A673 (cell line): ENCODE results near the gene HSF5. TPM values are rescaled to one million over a fixed set of nuclear protein-coding genes. Genes with fewer than 3 reads are reported as not detected.

Experiments used
- BruUV-seq: library from RNA; stranded (reverse); fragments of 400-500 nt; replicated peaks from 2 replicates; lab custom pipeline; 2021; lab: Mats Ljungman, UMichigan
- CTCF ChIA-PET: fragments of 300-600 bp; sonication (Branson Sonifier 250); formaldehyde crosslinking; loops from one replicate; lab custom pipeline; 2022; ENCODE audit warnings: antibody characterized with exemption; lab: Charles Lee
- POLR2A ChIA-PET: fragments of 300-600 bp; sonication (Branson Sonifier 250); formaldehyde crosslinking; loops from one replicate; lab custom pipeline; 2022; ENCODE audit warnings: antibody characterized with exemption; ENCODE audit not compliant: low non-redundant PET; lab: Charles Lee
- DNase-seq: peaks from one replicate; pipeline ENCODE4 v3.0.0-alpha.2; 2015; ENCODE audit warnings: low spot score
- H3K27ac ChIP-seq: fragments of 200-600 bp; sonication (generic); 2 replicates; pipeline ENCODE4 v1.5.1; 2016; ENCODE audit warnings: mixed run types, low read depth, mild to moderate bottlenecking, mixed read lengths, antibody characterized with exemption, low read length; ENCODE audit not compliant: poor library complexity, severe bottlenecking
- H3K27me3 ChIP-seq: fragments of 200-600 bp; sonication (generic); replicated peaks from 2 replicates; pipeline ENCODE4 v1.6.1; 2017; ENCODE audit warnings: mixed run types, low read depth, mild to moderate bottlenecking, mixed read lengths, antibody characterized with exemption, low read length; ENCODE audit not compliant: insufficient read depth, poor library complexity
- H3K36me3 ChIP-seq: fragments of 200-600 bp; sonication (generic); 2 replicates; pipeline ENCODE4 v1.6.1; 2016; ENCODE audit warnings: mixed run types, mild to moderate bottlenecking, mixed read lengths, antibody characterized with exemption, low read length; ENCODE audit not compliant: insufficient read depth, poor library complexity, severe bottlenecking
- H3K4me1 ChIP-seq: fragments of 200-600 bp; sonication (generic); 2 replicates; pipeline ENCODE4 v1.6.1; 2017; ENCODE audit warnings: mixed run types, mild to moderate bottlenecking, mixed read lengths, antibody characterized with exemption, low read length; ENCODE audit not compliant: insufficient read depth, poor library complexity, severe bottlenecking
- H3K4me3 ChIP-seq: fragments of 200-600 bp; sonication (generic); 2 replicates; pipeline ENCODE4 v1.5.1; 2016; ENCODE audit warnings: low read depth, mixed run types, mild to moderate bottlenecking, mixed read lengths, low read length; ENCODE audit not compliant: poor library complexity, severe bottlenecking
- H3K9me3 ChIP-seq: fragments of 200-600 bp; sonication (generic); 2 replicates; pipeline ENCODE4 v1.6.1; 2016; ENCODE audit warnings: mixed run types, low read depth, mild to moderate bottlenecking, mixed read lengths, antibody characterized with exemption, low read length; ENCODE audit not compliant: poor library complexity, severe bottlenecking
- EZH2 ChIP-seq: fragments of 200-600 bp; sonication (generic); IDR thresholded peaks from 2 replicates; pipeline ENCODE4 v1.6.1; 2017; ENCODE audit warnings: borderline replicate concordance, low read depth, mild to moderate bottlenecking, mixed read lengths, antibody characterized with exemption, low read length; ENCODE audit not compliant: poor library complexity, severe bottlenecking
- intact Hi-C: fragments of 100-400 bp; cut with micrococcal nuclease; formaldehyde crosslinking; loops from one replicate; pipeline ENCODE4 v1.10.0; 2022; ENCODE audit not compliant: unreplicated experiment
- total RNA-seq: library from RNA; stranded (reverse); gene quantifications from 2 replicates; pipeline ENCODE4 v1.2.3, GENCODE V29; 2021
- TF ChIP-seq, protein P1 (sequence below): fragments of 300-800, 200-600 bp; sonication (generic); conservative IDR thresholded peaks from 2 replicates; pipeline ENCODE4 v1.5.1; 2017; ENCODE audit warnings: low read depth, mild to moderate bottlenecking, antibody characterized with exemption, low read length, moderate library complexity, mixed read lengths

The HSF5 gene
- total RNA-seq, 1 experiment from 2014 or later: 0.06 TPM

DNA sequence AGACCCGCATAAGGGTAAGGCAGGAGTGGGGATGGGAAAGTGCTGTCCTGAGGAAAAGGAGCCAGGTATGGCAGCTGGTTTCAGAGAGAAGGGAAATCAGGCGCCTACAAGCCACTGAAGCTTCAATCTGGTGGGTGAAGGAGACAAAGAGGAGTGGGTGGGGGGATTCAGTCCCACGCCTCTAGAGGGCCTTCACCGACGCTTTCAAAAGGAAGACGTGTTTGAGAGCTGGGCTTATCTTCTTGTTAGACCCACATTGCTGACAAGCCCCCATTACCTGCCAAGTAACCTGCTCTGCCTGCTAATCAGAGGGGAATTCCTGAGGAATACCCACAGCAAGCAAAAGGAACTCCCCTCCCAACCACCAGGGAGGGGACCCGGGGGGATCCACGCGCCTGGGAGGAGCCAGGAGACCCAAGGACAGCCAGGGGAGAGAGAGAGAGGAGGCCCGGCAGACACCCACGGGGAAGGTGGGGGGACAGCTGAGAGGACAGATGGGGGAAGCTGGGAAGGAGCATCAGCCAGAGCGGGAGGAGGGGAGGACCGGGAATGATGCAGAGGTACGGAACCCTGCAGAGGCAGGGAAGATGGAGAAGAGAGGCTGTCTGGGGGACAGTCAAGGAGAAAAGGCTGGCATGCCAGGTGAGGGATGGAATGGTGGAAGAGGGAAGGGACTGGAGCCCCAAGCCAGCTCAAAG, 25.2 kb upstream of the HSF5 start:
- intact Hi-C loops: loop anchor here (10.0 kb wide), 2 partner anchors 181 to 641 kb away; partner anchors contain the start of genes PRR11, RAD51C, SKA2 and TEX14
- Histone ChIP-seq H3K27me3 (no peaks in the 10 kb centered on the region), H3K36me3 (peaks cover 45% of the 10 kb centered on the region), H3K4me1 (peaks cover 20% of the 10 kb centered on the region), H3K27ac (peak overlapping the region; percentile 80), H3K4me3 (peak overlapping the region; percentile 83), H3K9me3 (no peaks in the 10 kb centered on the region)
- ChIA-PET CTCF (no interaction called here), POLR2A (no interaction called here)
- peak; percentile 12 for DNase-seq
- TSS peak; percentile 6 for BruUV-seq
- TF ChIP-seq, protein P1, sequence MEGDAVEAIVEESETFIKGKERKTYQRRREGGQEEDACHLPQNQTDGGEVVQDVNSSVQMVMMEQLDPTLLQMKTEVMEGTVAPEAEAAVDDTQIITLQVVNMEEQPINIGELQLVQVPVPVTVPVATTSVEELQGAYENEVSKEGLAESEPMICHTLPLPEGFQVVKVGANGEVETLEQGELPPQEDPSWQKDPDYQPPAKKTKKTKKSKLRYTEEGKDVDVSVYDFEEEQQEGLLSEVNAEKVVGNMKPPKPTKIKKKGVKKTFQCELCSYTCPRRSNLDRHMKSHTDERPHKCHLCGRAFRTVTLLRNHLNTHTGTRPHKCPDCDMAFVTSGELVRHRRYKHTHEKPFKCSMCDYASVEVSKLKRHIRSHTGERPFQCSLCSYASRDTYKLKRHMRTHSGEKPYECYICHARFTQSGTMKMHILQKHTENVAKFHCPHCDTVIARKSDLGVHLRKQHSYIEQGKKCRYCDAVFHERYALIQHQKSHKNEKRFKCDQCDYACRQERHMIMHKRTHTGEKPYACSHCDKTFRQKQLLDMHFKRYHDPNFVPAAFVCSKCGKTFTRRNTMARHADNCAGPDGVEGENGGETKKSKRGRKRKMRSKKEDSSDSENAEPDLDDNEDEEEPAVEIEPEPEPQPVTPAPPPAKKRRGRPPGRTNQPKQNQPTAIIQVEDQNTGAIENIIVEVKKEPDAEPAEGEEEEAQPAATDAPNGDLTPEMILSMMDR: no peak
- no peak for TF ChIP-seq EZH2

DNA sequence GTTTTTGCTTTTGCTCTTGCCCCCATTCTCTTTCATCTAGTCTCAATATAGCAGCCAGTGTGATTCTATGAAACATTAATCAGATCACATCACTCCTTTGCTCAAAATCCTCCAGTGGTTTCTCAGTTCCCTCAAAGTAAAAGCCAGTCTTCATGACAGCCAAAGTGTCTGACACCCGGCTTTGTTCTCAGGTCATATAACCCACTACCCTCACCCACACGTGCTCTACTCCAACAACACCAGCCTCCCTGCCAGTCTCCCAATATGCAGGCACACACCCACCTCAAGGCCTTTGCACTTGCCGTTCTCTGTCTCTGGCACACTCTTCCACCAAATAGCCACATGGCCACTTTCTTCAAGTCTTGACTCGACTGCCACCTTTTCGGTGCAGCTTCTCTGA, 21.9 kb upstream of the HSF5 start:
- no TSS peak for BruUV-seq
- Histone ChIP-seq H3K36me3 (peaks cover 77% of the 10 kb centered on the region), H3K27ac (no peak overlapping the region), H3K9me3 (no peaks in the 10 kb centered on the region), H3K4me3 (no peak overlapping the region), H3K27me3 (no peaks in the 10 kb centered on the region), H3K4me1 (peaks cover 9% of the 10 kb centered on the region)
- TF ChIP-seq, protein P1: no peak
- no peak for TF ChIP-seq EZH2
- intact Hi-C loops: loop anchor here (10.0 kb wide), 2 partner anchors 185 to 645 kb away; partner anchors contain the start of genes PRR11, RAD51C, SKA2 and TEX14
- CTCF ChIA-PET: no interaction called here
- no peak for DNase-seq
- POLR2A ChIA-PET: no interaction called here

DNA sequence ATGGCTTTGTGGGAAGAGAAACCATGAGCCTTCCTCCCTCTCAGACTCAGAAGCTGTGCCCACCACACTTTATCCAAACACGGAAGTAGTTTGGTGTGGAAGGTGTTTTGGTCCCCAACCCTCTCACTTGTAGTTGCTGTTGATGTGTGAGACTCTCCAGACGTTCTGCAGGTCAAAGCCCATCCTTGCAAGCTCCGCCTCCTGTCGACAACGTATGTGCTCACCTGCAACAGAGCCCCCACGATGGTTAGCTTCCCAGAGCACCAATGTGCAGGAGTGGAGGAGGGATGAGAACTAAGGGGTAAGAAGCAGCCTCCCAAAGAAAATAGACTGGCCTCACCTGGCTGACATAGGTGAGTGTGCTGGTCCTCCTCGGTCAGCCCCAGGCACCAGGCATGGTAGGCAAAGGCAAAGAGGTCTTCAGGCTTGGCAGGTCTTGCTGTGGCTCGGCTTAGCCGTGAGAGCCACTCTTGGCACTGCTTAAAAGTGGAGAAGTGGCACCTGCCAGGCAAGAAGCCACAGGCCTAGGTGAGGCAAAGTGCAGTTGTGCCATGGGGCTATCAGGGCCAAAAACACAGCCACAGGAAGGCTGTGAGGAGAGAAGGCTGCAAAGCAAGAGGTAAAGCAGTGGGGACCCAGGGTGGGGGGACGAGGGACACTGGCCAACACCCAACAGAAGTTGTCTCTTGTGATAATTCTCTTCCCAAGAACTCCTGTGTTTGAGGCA, 20.3 kb upstream of the HSF5 start:
- Histone ChIP-seq H3K4me1 (peaks cover 3% of the 10 kb centered on the region), H3K27ac (no peak overlapping the region), H3K36me3 (peaks cover 93% of the 10 kb centered on the region), H3K27me3 (no peaks in the 10 kb centered on the region), H3K4me3 (no peak overlapping the region), H3K9me3 (no peaks in the 10 kb centered on the region)
- intact Hi-C loops: no loop called here
- POLR2A ChIA-PET: no interaction called here
- CTCF ChIA-PET: no interaction called here
- no TSS peak for BruUV-seq
- TF ChIP-seq, protein P1: no peak
- no peak for TF ChIP-seq EZH2
- no peak for DNase-seq
